ENCODE results near the gene DNAH1. TPM values are rescaled to one million over a fixed set of nuclear protein-coding genes. Genes with fewer than 3 reads are reported as not detected.
"Not testable (repeated sequence)": the region's sequence is repeated elsewhere in the genome, so short reads cannot be mapped to it uniquely, and the experiment has no call there.

The DNAH1 gene
- total and polyA plus RNA-seq, 2 of the 4 experiments (the other 2 are of a cell fraction): 2.0 to 4.0 TPM

DNA sequence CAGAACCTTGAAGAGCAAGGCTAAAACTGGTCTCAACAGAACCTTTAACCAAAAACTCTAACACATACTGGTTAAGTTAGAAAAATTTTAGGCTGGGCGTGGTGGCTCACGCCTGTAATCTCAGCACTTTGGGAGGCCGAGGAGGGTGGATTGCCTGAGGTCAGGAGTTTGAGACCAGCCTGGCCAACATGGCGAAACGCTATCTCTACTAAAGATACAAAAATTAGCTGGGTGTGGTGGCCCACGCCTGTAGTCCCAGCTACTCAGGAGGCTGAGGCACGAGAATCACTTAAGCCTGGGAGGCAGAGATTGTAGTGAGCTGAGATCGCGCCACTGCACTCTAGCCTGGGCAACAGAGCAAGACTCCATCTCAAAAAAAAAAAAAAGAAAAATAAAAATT lies 43.9 kb upstream of the DNAH1 start:
- Histone ChIP-seq H4K20me1 (ENCODE audit: insufficient read depth, low read length) (peaks cover 90% of the 10 kb centered on the region), H3K9me1 (ENCODE audit: insufficient read depth, low read length) (peaks cover 11% of the 10 kb centered on the region; the same call in 1 of the 2 replicates), H3K36me3 (ENCODE audit: control insufficient read depth, insufficient read depth, low read length) (peaks cover 27% of the 10 kb centered on the region), H3K79me1 (ENCODE audit: low read depth in 1 of 2, low read length in 2 of 2) (peaks cover 10 to 38% of the 10 kb centered on the region in 2 experiments)
- H4K8ac ChIP-seq (ENCODE audit: low read depth in 2 of 2, low read length in 2 of 2); H2BK20ac ChIP-seq (ENCODE audit: low read depth, low read length); H2BK5ac ChIP-seq (ENCODE audit: low read depth, low read length, poor library complexity, severe bottlenecking); H3K9me3 ChIP-seq (ENCODE audit: control insufficient read depth, insufficient read depth, low read length); H3K23ac ChIP-seq (ENCODE audit: low read depth, low read length); CTCF ChIA-PET; H3K4me1 ChIP-seq (ENCODE audit: control insufficient read depth, insufficient read depth, low read length); dilution Hi-C loops (cut with HindIII; ENCODE audit: low sequenced_read_pairs, unreplicated experiment); in situ Hi-C loops (cut with MboI; ENCODE audit: low sequenced_read_pairs); H4K5ac ChIP-seq (ENCODE audit: low read depth, low read length); H3K18ac ChIP-seq (ENCODE audit: low read depth, low read length); H3K27me3 ChIP-seq (ENCODE audit: control insufficient read depth, insufficient read depth, low read length); H2BK15ac ChIP-seq (ENCODE audit: low read depth, low read length); H2AFZ ChIP-seq (replicated peaks; ENCODE audit: low read length, poor library complexity); H3K14ac ChIP-seq (replicated peaks; ENCODE audit: low read depth, low read length); DNase-seq; intact Hi-C loops (cut with micrococcal nuclease); H3K56ac ChIP-seq (ENCODE audit: extremely low read depth, insufficient read depth, low read length); H2AK9ac ChIP-seq (replicated peaks; ENCODE audit: low read depth, low read length, poor library complexity); H3K4me3 ChIP-seq (ENCODE audit: insufficient read depth, low read depth, low read length); BruUV-seq (replicated peaks); H2BK120ac ChIP-seq (ENCODE audit: low read depth, low read length); H3K4ac ChIP-seq (ENCODE audit: low read depth, low read length); H3K4me2 ChIP-seq (ENCODE audit: low read depth, low read length); H2AK5ac ChIP-seq (ENCODE audit: low read depth, low read length); H3K9ac ChIP-seq (ENCODE audit: low read depth, low read length); H4K91ac ChIP-seq (ENCODE audit: insufficient read depth, low read depth, low read length); H3K27ac ChIP-seq (ENCODE audit: insufficient read depth, low read length); POLR2A ChIA-PET (ENCODE audit: unreplicated experiment); ATAC-seq (ENCODE audit: low read depth): not testable (repeated sequence)
- 100% methylated on average over 1 of the region's 9 CpGs; no CpG with 5 or more reads in 1 of the 2 experiments for WGBS, 2 experiments (ENCODE audit: extremely low coverage in 2 of 2, insufficient read length in 1 of 2)
